COR-L47 (cell line): ENCODE data around the gene C12orf50.
"Not testable (repeated sequence)": the region's sequence is repeated elsewhere in the genome, so short reads cannot be mapped to it uniquely, and the experiment has no call there.

Source experiments
- DNase-seq: peaks from one replicate; lab custom pipeline; 2025; lab: John Stamatoyannopoulos, UW

Gene C12orf50

DNA sequence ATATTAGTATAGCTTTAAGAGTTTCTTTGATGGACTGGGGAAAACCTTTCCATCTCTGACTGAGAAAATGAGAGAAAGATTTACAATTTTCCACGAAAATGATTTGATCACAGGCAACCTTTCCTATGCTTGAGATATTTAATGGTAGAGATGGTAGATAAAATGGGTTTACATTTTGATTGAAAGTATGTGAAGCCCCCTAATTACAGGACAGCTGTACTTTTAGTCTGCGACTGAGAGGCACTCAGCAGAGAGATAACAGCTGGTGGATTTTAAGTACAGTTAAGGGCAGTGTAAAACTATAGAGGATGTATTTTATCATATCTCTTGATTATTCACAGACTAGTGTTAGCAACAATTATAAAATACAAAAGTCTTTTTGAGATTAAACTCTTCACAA is 40.7 kb downstream of the C12orf50 start:
- no peak for DNase-seq

DNA sequence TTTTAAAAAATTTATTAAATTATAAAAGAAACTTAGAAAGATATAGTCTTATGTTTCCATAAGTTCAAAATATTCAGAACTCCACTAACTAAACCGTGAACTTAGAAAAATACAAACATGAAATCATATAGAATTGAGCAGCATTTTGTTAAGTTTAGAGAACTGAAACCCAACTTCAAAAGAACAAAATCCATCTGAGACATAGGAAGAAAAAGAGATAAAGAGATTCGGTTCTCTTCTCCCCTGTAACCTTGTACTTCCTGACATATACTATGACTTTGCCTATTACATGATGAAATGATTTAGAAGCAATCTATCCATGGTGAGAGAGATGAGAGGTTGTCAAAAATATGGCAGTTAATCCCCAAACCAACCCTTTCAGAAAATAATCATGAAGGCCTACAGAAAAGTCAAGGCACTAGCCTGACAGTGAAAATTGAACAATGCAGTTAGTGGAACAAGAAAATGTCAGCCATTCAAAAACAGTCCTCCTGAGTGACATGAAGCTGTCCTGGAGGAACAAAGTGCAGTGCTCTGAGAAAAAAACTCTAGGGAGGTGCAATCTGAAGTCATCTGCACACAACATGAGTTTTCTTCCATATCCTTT is 44.0 kb downstream of the C12orf50 start:
- no peak for DNase-seq

DNA sequence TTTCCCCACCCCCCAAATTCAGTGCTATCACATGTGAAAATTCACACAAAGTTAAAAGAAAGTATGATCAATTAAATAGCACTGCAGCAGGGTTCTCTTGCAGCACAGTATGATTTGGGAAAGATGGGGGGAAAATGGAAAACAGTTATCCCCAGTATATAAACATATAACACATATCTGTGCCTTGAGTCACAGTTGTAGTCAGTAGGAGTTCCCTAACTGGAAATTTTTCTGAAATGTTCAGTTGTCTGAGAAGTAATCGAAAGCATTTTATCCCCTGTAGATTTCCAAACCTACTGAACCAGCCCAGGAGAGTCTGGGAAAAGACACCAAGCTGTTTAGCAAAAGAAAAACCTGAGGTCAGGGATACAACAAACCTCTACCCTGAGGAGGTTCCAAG is 47.0 kb downstream of the C12orf50 start:
- no peak for DNase-seq

DNA sequence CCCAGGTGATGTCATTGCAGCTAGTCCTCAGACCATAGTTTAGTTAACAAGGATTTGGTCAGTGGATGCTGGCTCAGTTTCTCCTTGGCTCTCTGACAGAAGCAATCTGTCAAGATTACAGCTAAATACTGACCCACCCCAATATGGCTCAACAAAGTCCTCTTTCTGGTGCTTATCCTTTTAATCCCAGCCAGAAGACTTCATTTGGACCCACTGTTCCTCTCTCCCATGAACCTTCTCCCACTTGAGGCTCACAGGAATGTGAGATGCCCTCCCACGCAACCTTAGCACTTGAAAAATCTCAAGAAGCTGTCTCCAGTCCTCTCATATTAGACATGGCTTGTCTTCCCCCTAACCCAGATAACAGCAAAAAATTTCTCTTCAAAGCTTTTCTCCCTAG is 47.7 kb downstream of the C12orf50 start:
- no peak for DNase-seq

DNA sequence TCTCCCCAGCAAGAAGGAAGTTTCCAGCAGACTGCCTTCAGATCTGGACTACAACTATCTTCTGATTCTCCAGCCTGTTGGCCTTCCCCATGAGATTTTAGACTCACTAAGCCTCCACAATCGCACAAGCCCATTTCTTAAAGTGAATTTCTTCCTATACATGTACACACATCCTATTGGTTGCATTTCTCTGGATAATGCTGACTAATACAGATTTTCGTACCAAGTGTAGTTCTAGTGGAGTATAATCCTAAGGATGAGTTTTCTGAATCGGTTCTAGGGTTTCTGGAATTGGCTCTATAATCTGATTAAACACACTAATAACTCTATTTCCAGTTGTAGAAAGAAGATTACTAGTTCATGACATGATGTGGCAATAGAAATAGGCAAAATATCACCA is 53.3 kb downstream of the C12orf50 start:
- no peak for DNase-seq

DNA sequence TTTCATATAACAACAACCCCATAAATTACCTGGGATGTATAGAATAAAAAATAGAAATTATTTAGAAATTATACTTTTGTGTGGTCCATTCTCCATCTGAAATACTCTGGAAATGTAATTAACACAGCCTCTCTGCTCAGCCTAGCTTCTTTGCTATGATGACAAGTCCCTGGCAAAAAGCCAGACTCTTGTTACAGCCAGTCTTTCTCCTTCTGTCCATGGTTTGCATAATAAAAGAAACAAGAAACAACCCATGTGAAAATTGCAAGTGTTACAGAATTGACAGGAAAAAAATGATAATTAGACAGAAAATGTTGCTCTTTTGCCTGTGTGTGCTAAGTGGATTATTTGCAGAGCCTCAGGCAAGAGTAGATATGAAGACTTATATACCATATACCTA is 61.3 kb downstream of the C12orf50 start:
- DNase-seq: peak; percentile 79

DNA sequence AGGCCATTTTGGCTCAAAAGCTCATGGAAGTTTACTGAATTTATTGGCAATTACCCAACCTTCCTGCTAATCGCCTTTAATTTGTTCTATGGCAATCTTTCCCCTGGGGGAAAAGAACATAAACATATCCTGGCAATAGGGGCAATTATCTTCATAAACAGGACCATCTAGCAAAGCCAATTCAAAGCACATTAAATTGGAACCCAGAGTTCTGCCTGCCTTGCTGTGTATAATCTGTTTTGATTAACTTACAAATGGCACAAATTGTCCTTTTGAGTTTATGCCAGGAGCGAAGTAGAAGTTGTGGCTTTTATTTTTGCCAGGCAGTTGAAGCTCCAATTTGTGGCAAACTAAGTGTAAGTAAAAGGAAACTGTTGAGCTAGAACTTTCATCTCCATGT is 68.6 kb downstream of the C12orf50 start:
- DNase-seq: peak; percentile 70

DNA sequence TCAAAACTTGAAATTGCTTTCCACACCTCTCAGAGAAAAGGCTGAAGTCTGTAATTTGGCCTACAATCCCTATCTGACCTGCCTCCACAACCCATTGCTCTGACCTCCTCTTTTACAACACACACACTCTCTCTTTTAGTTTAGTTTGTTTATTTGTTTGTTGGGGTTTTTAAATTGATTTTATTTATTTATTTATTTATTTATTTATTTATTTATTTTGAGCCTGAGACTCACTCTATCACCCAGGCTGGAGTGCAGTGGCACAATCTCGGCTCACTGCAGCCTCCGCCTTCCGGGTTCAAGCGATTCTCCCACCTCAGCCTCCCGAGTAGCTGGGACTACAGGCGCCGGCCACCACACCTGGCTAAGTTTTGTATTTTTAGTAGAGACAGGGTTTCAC is 75.2 kb downstream of the C12orf50 start:
- not testable (repeated sequence) for DNase-seq

DNA sequence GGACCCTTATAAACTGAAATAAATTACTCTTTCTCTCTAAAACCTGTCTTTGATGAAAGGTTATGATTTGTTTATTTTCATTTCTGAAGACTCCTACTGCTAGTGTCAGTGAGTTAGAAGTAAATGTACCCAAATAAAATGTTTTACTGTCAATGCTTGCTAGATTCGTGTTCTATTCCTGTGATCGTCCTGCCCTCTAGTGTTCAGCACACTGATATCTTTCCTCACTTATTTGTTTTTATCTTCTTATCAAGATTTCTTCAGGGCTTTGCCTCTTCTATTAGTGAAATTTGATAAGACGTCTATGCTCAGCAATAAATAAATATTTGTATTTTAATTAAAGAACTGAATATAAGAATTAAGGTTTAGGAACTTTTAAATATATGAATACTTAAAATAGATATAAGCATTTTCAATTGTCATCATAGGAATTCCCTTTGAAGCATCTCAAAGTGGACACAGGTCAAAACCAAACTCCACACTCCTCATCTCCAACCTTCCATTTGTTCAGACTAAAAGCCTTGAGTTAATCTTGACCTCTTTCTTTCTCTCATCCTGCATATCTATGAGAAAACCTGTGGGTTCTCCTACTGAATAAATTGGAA is 75.8 kb downstream of the C12orf50 start:
- peak; percentile 40 for DNase-seq

DNA sequence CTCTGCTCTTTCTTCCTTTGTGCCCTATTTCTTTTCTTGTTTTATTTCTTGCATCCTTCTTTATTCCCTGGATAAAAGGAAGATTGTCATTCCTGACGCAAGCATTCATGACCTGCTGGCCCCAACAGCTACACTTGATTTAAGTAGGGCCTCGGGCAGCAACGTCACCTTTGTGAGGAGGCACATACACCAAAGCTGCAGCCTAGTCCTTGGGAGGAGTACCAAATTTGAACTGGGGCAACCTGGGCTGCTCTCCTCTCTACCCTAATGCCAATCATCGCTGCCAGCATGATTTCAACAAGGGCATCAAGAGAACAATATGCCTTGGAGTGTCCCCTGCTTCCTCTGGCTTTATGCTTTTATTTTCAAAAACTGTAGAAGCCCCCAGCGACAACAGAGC is 76.4 kb downstream of the C12orf50 start:
- no peak for DNase-seq

DNA sequence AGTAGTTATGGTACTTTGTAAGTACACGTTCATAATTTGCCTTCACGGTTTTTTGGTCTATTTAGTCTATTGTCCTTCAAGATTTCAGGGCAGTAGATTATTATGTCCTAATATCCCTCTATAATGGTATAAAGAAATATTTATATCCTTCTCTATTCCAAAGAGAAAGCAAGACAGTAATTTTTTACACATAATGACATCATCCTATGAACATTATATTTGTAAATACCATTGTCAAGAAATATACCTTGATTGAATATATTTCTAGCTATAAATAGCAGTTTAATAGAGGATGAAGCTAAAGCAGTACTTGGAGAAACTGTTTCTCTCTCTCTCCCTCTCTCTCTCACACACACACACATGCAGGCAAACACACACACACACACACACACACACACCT is 77.0 kb downstream of the C12orf50 start:
- no peak for DNase-seq

DNA sequence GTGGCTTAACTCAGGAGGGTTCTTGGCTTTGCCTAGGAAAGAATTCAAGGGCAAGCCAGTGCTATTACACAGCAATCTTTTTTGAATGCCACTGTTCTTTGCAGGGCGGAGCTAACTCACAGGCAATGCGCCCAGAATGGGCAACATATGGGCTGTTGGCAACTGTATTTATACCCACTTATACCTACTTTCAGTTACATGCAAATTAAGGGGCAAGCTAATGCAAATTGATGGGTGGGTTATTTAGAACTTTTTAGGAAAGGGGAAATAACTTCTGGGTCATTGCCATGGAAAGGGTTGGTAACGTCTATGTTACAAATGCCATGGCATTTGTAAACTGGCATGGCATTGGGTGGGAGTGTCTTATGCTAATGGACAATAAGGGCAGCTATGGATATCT is 85.4 kb downstream of the C12orf50 start:
- DNase-seq: no peak

DNA sequence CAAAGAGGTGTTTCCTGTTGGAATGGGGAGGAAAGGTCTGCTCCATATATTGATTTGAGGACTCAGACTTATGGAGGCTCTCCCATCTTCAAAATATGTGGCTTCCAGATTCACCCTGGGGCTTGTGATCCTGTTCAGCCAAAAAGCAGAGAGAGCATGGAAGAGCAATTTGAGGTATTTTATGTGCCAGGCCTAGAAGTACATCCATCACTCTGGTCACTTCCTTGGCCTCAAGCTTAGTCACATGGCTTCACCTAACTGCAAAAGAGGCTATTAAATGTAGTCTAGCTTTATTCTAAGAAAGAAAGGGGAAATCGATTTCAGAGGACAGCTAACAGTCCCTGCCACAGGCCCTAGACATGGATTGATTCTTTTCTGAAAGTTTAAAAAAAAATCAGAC is 86.2 kb downstream of the C12orf50 start:
- DNase-seq: no peak

DNA sequence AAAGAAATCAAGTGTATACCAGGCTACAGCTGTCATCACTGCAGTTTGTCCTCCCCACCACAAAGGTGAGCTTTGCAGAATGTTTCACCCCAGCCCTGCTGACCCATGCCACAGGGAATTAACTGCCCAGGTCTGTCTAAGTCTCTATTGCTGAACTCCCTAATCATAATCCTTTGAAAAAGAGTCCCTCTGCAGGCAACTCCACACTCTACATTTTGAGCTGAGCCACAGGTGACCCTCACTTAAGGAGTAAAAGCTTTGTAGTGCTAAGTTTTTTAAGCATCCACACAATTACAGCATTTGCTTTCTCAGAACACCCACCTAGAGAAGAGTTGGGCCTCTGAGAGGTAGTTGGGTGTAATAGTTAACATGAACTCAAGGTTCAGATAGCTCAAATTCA is 90.0 kb downstream of the C12orf50 start:
- DNase-seq: no peak

DNA sequence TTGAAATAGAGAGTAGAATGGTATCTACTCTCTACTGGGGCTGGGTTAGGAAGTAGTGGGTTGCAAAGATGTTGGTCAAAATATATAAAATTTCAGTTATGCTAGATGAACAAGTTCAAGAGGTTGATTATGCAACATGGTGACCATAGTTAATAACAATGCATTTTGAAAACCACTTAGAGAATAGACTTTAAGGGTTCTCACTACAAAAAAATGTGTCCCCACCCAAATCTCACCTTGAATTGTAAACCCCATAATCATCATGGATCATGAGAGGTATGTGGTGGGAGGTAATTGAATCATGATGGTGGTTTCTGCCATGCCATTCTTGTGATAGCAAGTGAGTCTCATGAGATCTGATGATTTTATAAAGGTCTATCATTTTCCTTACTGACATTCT is 94.0 kb downstream of the C12orf50 start:
- no peak for DNase-seq

DNA sequence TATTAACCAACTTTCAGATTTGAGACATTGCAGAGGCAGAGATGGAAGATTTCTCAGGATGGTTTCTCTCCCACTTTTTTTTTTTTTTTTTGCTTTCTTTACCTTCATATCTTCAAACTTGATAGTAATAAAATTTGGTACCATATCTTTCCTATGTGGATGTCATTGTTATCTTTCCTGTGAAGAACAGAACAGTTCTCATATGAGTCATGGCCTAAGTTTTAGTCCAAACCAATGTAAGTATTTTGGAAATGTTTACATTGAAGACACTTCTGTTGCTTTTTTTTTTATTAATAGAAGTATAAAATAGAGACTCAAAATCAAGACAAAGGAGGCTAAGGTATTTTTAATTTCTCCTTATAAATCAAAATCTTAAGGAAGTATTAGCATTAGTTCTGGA is 95.2 kb downstream of the C12orf50 start:
- DNase-seq: no peak

DNA sequence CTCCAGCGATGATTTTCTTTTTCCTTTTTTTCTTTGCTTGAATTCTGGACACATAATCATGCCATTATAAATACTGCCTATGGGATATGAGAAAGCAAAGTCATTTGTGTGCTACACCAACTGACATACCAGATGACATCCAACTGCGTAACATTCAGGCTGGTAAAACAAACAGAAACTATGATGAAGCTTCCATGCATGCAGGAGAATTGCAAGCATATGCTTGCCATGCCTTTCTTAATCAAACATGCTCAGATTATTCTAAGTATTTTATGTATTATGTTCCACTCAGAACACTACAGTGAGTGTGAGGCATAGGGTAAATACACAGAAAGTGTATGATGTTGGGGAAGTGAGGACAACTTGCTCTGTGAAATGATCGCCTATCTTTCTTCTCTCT is 97.4 kb downstream of the C12orf50 start:
- DNase-seq: no peak

DNA sequence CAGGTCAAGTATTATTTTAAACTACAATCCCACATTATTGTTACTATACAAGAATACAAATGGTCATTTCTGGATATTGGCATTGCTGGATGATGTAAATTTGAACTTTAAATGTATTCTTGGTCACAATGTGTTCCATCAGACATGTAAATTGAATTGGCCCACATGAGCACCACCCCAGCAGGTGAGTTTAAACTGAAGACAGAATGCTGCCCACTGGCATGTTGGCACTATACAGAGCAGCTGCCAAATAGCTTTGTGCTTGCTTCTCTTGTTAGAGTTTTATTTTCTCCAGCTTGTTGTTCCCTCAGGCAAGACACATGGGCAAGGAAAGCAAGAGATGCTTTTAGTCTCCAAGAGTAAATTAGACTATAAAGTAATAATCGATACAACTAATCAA is 98.6 kb downstream of the C12orf50 start:
- no peak for DNase-seq
